IgD-negative memory B cell (primary cell): ENCODE results near the gene SUPT5H. TPM values are rescaled to one million over a fixed set of nuclear protein-coding genes. Genes with fewer than 3 reads are reported as not detected.

Experiments used
- H3K27ac Mint-ChIP-seq, 3 donors: one replicate each; pipeline ENCODE4 v1.8.0; 2020 to 2022; ENCODE audit warnings: mild to moderate bottlenecking in 3 of 3, mixed read lengths in 3 of 3, moderate library complexity in 1 of 3
- H3K27me3 Mint-ChIP-seq: one replicate; pipeline ENCODE4 v1.8.0; 2021; ENCODE audit warnings: mixed read lengths
- H3K36me3 Mint-ChIP-seq: one replicate; pipeline ENCODE4 v1.8.0; 2020; ENCODE audit warnings: mild to moderate bottlenecking, mixed read lengths
- H3K4me1 Mint-ChIP-seq, 3 donors: one replicate each; pipeline ENCODE4 v1.8.0; 2020 to 2022; ENCODE audit warnings: mixed read lengths in 3 of 3, mild to moderate bottlenecking in 1 of 3
- H3K4me3 Mint-ChIP-seq, 4 donors: one replicate each; pipeline ENCODE4 v1.8.0; 2020 to 2022; ENCODE audit warnings: mild to moderate bottlenecking in 4 of 4, mixed read lengths in 4 of 4, moderate library complexity in 3 of 4
- H3K9me3 Mint-ChIP-seq, 3 donors: one replicate each; pipeline ENCODE4 v1.8.0; 2020 to 2021; ENCODE audit warnings: mixed read lengths in 3 of 3, mild to moderate bottlenecking in 1 of 3
- polyA plus RNA-seq: library from polyadenylated mRNA; unstranded; fragments of 300-500 nt; fragmentation: Illumina TruSeq; gene quantifications from one replicate; pipeline ENCODE4 v1.2.3, GENCODE V29; 2021

SUPT5H gene
- polyA plus RNA-seq, 1 donor from 2014 or later: 111 TPM

DNA sequence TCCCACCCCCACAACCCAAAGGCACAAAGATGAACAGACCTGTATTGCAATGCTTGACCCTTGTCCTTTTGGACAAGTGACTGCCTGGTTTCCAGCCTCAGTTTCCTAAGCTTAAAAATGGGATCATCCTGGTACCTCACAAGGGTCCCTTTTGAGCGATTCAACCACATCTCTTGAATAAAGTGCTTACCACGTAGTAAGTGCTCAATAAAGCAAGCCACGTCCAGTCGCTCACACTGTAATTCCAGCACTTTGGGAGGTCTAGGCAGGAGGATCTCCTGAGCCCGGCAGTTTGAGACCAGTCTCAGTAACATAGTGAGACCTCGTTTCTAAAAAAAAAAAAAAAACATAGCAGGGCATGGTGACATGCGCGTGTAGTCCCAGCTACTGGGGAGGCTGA is 54.5 kb downstream of the SUPT5H start:
- no peaks in the 10 kb centered on the region for H3K9me3 Mint-ChIP-seq
- no peaks in the 10 kb centered on the region for H3K36me3 Mint-ChIP-seq
- H3K4me3 Mint-ChIP-seq: peak overlapping the region; percentile 71 to 85 (median 82)
- peak overlapping the region in 1 of 3 donors; percentile 6 for H3K27ac Mint-ChIP-seq
- H3K4me1 Mint-ChIP-seq: peaks cover 11 to 16% (median 12%) of the 10 kb centered on the region in 3 donors
- peaks cover 42% of the 10 kb centered on the region for H3K27me3 Mint-ChIP-seq

DNA sequence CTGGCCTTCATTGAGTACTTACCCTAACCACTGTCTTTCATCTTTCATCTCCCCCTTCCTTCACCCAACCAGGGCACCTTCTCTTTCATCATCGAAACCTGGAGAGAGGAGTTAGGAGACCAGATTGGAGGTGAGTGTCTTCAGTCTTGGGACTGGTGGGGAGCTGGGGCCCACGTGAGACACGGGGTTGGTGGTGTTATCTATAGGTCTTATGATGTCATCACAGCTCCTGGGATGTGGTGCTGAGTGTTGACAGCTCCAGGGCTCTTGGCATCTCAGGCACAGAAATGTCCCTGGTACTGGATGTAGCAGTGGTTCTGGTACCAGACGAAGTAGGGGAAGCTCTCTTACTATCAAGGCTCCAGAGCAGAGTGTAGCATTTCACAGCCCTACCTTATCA is 55.2 kb downstream of the SUPT5H start:
- Mint-ChIP-seq H3K36me3 (no peaks in the 10 kb centered on the region), H3K4me1 (peaks cover 11 to 16% (median 14%) of the 10 kb centered on the region in 3 donors), H3K27me3 (peaks cover 43% of the 10 kb centered on the region), H3K4me3 (peak overlapping the region in 2 of 4 donors; percentile 30 to 77), H3K27ac (no peak overlapping the region), H3K9me3 (no peaks in the 10 kb centered on the region)

DNA sequence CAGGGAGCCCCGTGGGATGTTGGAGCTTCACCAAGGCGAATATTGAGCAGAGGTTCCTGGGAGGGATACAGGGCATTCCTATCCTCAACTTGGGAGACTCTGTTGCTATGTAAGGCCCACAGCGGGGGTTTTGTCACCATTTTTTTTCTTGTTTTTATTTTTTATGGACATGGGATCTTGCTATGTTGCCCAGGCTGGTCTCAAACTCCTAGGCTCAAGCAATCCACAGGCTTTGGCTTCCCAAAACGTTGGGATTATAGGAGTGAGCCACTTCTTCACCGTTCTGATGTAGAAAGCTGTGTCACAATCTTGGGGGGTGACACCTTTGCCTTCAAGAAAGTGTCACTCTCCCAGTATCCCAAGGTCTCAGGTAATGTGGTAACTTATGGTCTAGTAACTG is 56.0 kb downstream of the SUPT5H start:
- H3K27me3 Mint-ChIP-seq: peaks cover 43% of the 10 kb centered on the region
- H3K9me3 Mint-ChIP-seq: no peaks in the 10 kb centered on the region

DNA sequence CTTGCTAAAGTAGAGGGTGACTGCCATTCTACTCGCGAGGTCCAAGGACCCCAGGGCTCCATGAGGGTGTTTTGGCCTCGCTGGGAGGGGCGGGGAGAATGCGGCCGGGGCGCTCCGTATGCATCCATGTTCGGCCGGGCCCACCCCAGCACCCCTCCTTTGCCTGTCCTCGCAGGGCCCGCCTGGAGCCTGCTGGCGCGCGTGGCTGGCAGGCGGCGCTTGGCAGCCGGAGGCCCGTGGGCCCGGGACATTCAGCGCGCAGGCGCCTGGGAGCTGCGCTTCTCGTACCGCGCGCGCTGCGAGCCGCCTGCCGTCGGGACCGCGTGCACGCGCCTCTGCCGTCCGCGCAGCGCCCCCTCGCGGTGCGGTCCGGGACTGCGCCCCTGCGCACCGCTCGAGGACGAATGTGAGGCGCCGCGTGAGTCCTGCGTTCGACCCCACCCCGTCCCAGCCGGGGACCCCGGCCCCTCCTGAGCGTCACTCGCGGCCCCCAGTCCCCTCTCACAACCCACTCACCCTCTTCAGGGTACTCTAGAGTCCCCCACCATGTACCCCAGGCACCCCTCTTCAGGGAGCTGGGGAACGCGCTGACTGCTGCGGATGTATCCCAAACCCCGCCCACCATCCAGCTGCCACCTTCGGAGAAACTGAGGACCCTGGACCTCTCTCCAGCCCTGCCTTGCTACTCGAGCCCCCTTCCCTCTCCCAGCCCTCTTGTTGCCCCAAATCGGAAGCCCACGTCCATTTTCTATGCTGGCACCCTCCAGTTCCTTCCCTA is 57.4 kb downstream of the SUPT5H start:
- H3K27ac Mint-ChIP-seq: peak overlapping the region in 1 of 3 donors; percentile 90
- no peaks in the 10 kb centered on the region for H3K9me3 Mint-ChIP-seq
- H3K27me3 Mint-ChIP-seq: peaks cover 49% of the 10 kb centered on the region
- H3K4me3 Mint-ChIP-seq: peak overlapping the region in 1 of 4 donors; percentile 60
- no peaks in the 10 kb centered on the region for H3K36me3 Mint-ChIP-seq
- H3K4me1 Mint-ChIP-seq: peaks cover 14 to 23% (median 21%) of the 10 kb centered on the region in 3 donors

More for the DNA sequence above, 56.0 kb downstream of the SUPT5H start:
- Mint-ChIP-seq H3K4me1 (peaks cover 11 to 16% (median 16%) of the 10 kb centered on the region in 3 donors), H3K36me3 (no peaks in the 10 kb centered on the region), H3K4me3 (peak overlapping the region in 1 of 4 donors; percentile 17), H3K27ac (no peak overlapping the region)

DNA sequence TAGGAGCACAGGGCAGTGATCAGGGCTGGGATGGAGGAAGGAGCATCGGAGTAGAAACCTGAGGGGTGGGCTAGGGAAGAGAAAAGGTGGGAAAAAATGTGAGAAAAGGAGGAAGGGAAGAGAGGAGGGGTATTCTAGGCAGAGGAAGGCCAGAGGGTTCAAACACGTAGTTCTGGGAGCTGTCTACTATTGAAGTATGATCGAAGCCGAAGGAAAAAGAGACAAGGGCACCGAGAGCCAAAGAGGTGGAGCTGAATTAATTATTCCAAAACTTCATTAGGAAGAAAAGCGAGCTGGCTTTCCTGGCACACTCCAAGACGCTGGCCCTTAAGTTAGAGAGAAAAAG is 61.2 kb downstream of the SUPT5H start:
- H3K27ac Mint-ChIP-seq: peak overlapping the region in 1 of 3 donors; percentile 86
- H3K27me3 Mint-ChIP-seq: peaks cover 26% of the 10 kb centered on the region
- peaks cover 2% of the 10 kb centered on the region for H3K36me3 Mint-ChIP-seq
- H3K4me3 Mint-ChIP-seq: peak overlapping the region; percentile 48 to 87 (median 72)
- H3K9me3 Mint-ChIP-seq: no peaks in the 10 kb centered on the region
- H3K4me1 Mint-ChIP-seq: peaks cover 5 to 14% (median 12%) of the 10 kb centered on the region in 3 donors

DNA sequence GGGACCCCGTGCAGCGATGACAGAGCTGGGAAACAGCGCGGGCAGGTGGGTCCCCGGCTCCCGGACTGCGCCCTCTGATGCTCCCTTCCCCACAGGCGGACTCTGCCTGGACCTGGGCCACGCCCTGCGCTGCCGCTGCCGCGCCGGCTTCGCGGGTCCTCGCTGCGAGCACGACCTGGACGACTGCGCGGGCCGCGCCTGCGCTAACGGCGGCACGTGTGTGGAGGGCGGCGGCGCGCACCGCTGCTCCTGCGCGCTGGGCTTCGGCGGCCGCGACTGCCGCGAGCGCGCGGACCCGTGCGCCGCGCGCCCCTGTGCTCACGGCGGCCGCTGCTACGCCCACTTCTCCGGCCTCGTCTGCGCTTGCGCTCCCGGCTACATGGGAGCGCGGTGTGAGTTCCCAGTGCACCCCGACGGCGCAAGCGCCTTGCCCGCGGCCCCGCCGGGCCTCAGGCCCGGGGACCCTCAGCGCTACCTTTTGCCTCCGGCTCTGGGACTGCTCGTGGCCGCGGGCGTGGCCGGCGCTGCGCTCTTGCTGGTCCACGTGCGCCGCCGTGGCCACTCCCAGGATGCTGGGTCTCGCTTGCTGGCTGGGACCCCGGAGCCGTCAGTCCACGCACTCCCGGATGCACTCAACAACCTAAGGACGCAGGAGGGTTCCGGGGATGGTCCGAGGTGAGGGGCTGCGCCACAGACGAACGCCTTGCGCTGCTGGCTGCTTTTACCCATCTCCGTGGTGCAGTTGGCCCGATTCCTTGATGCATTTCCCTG is 61.7 kb downstream of the SUPT5H start:
- Mint-ChIP-seq H3K36me3 (peaks cover 2% of the 10 kb centered on the region), H3K4me1 (peaks cover 5 to 14% (median 12%) of the 10 kb centered on the region in 3 donors), H3K27ac (peak overlapping the region in 2 of 3 donors; percentile 73 to 86), H3K4me3 (peak overlapping the region; percentile 85 to 92 (median 89)), H3K27me3 (peaks cover 25% of the 10 kb centered on the region), H3K9me3 (no peaks in the 10 kb centered on the region)

DNA sequence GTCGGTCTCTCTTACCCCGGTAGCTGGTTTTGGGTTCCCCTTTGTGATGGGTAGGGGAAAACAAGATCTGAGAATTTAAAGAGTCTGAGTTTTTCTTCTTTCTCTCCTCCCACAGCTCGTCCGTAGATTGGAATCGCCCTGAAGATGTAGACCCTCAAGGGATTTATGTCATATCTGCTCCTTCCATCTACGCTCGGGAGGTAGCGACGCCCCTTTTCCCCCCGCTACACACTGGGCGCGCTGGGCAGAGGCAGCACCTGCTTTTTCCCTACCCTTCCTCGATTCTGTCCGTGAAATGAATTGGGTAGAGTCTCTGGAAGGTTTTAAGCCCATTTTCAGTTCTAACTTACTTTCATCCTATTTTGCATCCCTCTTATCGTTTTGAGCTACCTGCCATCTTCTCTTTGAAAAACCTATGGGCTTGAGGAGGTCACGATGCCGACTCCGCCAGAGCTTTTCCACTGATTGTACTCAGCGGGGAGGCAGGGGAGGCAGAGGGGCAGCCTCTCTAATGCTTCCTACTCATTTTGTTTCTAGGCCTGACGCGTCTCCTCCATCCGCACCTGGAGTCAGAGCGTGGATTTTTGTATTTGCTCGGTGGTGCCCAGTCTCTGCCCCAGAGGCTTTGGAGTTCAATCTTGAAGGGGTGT is 62.5 kb downstream of the SUPT5H start:
- Mint-ChIP-seq H3K27me3 (peaks cover 28% of the 10 kb centered on the region), H3K36me3 (peaks cover 2% of the 10 kb centered on the region), H3K4me3 (peak overlapping the region; percentile 85 to 92 (median 89)), H3K9me3 (no peaks in the 10 kb centered on the region), H3K27ac (peak overlapping the region in 1 of 3 donors; percentile 73), H3K4me1 (peaks cover 5 to 14% (median 12%) of the 10 kb centered on the region in 3 donors)

DNA sequence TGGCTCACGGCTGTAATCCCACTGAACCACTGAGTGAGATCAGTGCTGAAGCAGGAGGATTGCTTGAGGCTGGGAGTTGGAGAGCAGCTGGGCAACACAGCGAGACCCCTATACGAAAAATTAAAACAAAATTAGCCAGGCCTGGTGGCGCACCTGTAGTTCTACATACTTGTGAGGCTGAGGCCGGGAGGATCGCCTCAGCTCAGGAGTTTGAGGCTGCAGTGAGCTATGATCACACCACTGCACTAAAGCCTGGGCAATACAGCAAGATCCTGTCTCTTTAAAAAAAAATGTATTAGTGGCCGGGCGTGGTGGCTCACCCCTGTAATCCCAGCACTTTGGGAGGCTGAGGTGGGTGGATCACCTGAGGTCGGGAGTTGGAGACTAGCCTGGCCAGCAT is 63.2 kb downstream of the SUPT5H start:
- H3K4me3 Mint-ChIP-seq: peak overlapping the region in 2 of 4 donors; percentile 86 to 92
- H3K9me3 Mint-ChIP-seq: no peaks in the 10 kb centered on the region
- peaks cover 23% of the 10 kb centered on the region for H3K27me3 Mint-ChIP-seq
- peaks cover 2% of the 10 kb centered on the region for H3K36me3 Mint-ChIP-seq
- no peak overlapping the region for H3K27ac Mint-ChIP-seq
- peaks cover 5 to 12% (median 12%) of the 10 kb centered on the region in 3 donors for H3K4me1 Mint-ChIP-seq

DNA sequence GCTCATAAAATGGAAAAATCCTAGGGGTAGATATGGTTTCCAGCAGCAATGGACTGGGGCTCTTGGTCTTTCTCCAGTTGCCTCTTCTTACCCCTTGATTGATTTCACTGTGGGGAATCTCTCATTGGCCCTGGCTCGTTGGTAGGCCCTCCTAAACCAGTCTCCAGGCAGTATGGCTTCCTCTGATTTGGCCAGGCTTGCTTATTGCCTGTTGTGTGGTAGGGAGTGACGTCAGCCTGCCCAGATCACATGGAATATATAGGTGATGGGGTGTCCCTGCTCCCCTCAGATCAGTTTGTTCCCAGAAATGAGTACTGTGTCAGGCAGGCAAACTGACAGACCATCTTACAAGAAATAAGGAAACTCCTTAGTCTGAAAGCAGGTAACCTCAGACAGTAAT is 63.9 kb downstream of the SUPT5H start:
- Mint-ChIP-seq H3K4me3 (peak overlapping the region in 1 of 4 donors; percentile 57), H3K9me3 (no peaks in the 10 kb centered on the region), H3K36me3 (peaks cover 2% of the 10 kb centered on the region), H3K27me3 (peaks cover 20% of the 10 kb centered on the region), H3K4me1 (peaks cover 5 to 12% (median 12%) of the 10 kb centered on the region in 3 donors), H3K27ac (no peak overlapping the region)

DNA sequence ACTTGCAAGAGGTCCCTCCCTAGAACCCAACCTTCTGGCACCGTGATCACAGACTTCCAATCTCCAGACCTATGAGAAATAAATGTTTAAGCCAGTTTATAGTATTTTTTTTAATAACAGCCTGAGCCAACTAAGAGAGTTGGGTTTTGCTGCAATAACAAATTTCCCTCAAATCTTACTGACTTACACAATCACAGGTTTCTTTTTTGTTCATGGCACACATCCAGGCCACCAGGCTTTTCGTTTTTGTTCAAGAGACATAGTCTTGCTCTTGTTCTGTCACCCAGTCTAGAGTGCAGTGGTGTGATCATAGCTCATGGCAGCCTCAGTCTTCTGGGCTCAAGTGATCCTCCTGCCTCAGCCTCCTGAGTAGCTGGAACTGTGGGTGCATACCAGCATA is 67.6 kb downstream of the SUPT5H start:
- H3K27ac Mint-ChIP-seq: no peak overlapping the region
- H3K36me3 Mint-ChIP-seq: peaks cover 2% of the 10 kb centered on the region
- H3K4me1 Mint-ChIP-seq: peaks cover 5 to 12% (median 9%) of the 10 kb centered on the region in 3 donors
- no peak overlapping the region for H3K4me3 Mint-ChIP-seq
- H3K27me3 Mint-ChIP-seq: peaks cover 30% of the 10 kb centered on the region
- no peaks in the 10 kb centered on the region for H3K9me3 Mint-ChIP-seq

DNA sequence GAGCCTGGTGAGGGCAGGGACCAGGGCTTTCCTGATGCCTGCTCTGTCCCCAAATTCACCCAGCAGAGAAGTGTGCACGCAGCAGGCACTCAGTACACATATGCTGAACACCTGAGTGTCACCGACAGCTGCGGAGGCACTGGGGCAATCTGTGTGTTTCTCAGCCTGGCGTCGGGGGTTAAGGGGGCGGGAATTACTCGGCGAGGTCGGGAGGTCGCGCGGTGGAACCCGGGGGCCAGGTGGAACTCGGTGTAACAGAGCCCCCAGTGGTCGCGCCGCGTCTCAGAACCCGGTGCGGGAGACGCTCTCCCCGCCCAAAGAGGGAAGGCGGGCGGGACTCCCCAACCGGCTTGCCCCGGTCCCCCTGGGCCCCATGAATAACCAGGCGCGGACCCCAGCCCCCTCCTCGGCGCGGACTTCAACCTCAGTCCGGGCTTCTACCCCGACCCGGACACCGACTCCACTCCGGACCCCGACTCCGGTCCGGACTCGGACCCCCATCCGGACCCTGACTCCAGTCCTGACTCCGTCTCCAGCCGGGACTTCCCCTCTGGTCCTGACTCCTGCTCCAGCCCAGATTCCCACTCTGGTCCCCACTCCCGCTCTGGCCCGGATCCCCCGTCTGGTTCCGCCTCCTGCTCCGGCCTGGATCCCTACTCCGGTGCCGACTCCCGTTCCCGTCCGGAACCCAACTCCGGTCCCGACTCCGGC is 69.6 kb downstream of the SUPT5H start, which contains the start of gene SELENOV:
Gene SELENOV, plus strand, starts transcription at position 300 of the 711 bp plus-strand sequence. Its CDS starts 74 bp downstream, at position 374.
- Mint-ChIP-seq H3K4me3 (peak within 1 kb of the TSS; percentile 19 to 83 (median 74)), H3K27me3 (peaks cover 32% of the 10 kb centered on the region), H3K9me3 (no peaks in the 10 kb centered on the region), H3K4me1 (peaks cover 6 to 9% (median 7%) of the 10 kb centered on the region in 3 donors), H3K36me3 (peaks cover 4% of the 10 kb centered on the region), H3K27ac (no peak within 1 kb of the TSS)

DNA sequence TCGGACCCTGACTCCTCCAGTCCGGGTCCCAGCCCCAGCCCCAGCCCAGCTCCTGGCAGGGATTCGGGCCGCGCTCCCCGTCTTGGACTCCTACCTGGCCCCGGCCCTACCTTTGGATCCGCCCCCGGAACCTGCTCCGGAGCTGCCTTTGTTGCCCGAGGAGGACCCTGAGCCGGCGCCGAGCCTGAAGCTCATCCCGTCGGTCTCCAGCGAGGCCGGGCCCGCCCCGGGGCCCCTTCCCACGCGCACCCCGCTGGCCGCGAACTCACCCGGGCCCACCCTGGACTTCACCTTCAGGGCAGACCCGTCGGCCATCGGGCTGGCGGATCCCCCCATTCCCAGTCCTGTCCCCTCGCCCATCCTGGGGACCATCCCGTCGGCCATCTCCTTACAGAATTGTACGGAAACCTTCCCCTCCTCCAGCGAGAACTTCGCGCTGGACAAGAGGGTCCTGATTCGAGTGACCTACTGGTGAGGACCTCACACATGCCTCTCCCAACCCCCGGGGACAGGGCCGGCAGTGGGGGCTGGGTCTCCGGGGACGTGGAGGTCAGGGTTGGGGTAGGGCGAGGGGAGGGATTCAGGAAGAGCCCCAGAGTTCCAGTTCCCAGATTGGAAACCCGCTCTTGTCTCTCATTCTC is 70.3 kb downstream of the SUPT5H start:
- Mint-ChIP-seq H3K27ac (no peak overlapping the region), H3K4me1 (peaks cover 6 to 9% (median 7%) of the 10 kb centered on the region in 3 donors), H3K27me3 (peaks cover 32% of the 10 kb centered on the region), H3K4me3 (peak overlapping the region; percentile 14 to 91 (median 48)), H3K9me3 (no peaks in the 10 kb centered on the region), H3K36me3 (peaks cover 2% of the 10 kb centered on the region)

DNA sequence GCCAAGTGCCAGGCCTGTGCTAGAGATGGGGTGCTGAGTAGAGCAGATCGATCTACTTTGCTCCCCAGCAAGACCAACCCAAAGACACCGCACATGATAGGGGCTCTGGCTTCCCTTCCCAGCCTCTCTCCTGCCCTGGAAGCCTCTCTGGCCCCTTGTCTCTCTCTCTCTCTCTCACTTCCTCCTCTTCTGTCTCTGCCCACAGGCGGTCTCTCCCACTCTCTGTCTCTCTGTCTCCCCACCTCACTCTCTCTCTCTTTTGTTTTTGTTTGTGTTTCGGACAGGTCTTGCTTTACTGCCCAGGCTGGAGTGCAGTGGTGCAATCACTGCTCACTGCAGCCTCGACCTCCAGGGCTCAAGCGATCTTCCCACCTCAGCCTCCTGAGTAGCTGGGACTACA is 70.9 kb downstream of the SUPT5H start:
- Mint-ChIP-seq H3K4me3 (peak overlapping the region in 3 of 4 donors; percentile 14 to 91 (median 73)), H3K27ac (no peak overlapping the region), H3K36me3 (peaks cover 2% of the 10 kb centered on the region), H3K27me3 (peaks cover 32% of the 10 kb centered on the region), H3K9me3 (no peaks in the 10 kb centered on the region), H3K4me1 (peaks cover 6 to 9% (median 7%) of the 10 kb centered on the region in 3 donors)

DNA sequence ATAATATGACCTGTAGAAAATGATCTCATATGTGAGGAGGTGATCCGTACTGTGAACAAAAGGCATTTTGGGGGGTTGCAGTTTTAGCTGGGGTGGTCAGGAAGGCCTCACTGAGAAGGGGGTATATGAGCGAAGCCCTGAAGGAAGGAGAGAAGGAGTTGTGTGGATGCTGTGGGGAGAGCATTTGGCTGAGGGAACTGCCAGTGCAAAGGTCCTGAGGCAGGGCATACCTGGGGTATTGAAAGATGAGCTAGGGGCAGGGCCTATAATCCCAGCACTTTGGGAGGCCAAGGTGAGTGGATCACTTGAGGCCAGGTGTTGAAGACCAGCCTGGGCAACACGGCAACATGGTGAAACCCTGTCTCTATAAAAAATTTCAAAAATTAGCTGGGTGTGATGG is 72.0 kb downstream of the SUPT5H start:
- peaks cover 2% of the 10 kb centered on the region for H3K36me3 Mint-ChIP-seq
- peak overlapping the region in 2 of 4 donors; percentile 34 to 46 for H3K4me3 Mint-ChIP-seq
- H3K4me1 Mint-ChIP-seq: peaks cover 6 to 9% (median 7%) of the 10 kb centered on the region in 3 donors
- peaks cover 27% of the 10 kb centered on the region for H3K27me3 Mint-ChIP-seq
- no peaks in the 10 kb centered on the region for H3K9me3 Mint-ChIP-seq
- H3K27ac Mint-ChIP-seq: no peak overlapping the region
